ENCODE measurements around the gene COX20.

DNA sequence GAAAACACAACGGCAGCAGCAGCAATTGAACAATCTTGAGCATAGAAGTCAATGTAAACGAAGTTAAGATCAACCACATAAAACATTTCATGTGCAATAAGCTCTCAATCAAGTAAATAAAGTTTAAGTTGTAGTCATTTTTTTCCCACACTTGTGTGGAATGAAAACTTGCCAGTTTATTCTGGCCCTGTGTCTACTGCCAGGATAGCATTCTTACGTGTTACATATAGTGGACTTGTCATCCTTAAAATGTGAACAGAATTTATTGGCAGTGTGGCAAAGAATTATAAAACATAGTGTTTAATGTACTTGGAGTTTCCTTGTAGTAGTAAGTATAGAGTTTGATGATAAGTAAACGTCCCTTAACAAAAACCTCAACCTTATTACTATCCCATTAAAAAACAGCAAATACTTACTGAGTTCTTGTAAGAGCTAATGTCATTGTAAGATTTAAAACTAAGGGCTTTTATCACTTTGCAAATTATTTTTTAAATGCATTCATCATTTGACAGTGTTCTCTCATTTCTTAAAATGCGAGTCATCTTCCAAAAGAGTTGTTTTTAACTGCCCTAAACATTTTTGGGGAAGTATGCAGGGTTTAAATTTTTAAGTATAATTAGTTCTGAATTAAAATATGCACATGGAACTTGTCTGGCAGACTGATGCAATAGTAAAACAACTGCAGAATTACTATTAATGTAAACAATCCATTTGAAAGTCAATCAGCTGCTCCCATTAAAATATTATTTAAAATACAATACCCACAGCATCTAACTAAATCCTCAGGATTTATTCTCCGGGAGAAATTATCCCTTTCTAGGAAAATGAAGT lies 7.9 kb downstream of the COX20 start:
- TF ChIP-seq, protein P1, sequence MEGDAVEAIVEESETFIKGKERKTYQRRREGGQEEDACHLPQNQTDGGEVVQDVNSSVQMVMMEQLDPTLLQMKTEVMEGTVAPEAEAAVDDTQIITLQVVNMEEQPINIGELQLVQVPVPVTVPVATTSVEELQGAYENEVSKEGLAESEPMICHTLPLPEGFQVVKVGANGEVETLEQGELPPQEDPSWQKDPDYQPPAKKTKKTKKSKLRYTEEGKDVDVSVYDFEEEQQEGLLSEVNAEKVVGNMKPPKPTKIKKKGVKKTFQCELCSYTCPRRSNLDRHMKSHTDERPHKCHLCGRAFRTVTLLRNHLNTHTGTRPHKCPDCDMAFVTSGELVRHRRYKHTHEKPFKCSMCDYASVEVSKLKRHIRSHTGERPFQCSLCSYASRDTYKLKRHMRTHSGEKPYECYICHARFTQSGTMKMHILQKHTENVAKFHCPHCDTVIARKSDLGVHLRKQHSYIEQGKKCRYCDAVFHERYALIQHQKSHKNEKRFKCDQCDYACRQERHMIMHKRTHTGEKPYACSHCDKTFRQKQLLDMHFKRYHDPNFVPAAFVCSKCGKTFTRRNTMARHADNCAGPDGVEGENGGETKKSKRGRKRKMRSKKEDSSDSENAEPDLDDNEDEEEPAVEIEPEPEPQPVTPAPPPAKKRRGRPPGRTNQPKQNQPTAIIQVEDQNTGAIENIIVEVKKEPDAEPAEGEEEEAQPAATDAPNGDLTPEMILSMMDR (IDR thresholded peaks at IDR 0.05): no peak
- no peak for TF ChIP-seq RNF2 (IDR thresholded peaks at IDR 0.05; ENCODE audit: borderline replicate concordance, low read depth)
- TF ChIP-seq, protein P2, sequence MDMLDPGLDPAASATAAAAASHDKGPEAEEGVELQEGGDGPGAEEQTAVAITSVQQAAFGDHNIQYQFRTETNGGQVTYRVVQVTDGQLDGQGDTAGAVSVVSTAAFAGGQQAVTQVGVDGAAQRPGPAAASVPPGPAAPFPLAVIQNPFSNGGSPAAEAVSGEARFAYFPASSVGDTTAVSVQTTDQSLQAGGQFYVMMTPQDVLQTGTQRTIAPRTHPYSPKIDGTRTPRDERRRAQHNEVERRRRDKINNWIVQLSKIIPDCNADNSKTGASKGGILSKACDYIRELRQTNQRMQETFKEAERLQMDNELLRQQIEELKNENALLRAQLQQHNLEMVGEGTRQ (IDR thresholded peaks at IDR 0.05): no peak
- TF ChIP-seq SMC3 (IDR thresholded peaks at IDR 0.05): no peak
- TF ChIP-seq POLR2A (IDR thresholded peaks at IDR 0.05; ENCODE audit: low read length): no peak
- no peak for TF ChIP-seq POLR2AphosphoS2 (conservative IDR thresholded peaks at IDR 0.05; ENCODE audit: low read length)
- TF ChIP-seq MYC (IDR thresholded peaks at IDR 0.05; ENCODE audit: borderline replicate concordance, low read length): no peak
- no peak for TF ChIP-seq RAD21 (conservative IDR thresholded peaks at IDR 0.05 in 1 of 2, IDR thresholded peaks at IDR 0.05 in 1 of 2)
- no peak for TF ChIP-seq KDM1A (IDR thresholded peaks at IDR 0.05; ENCODE audit: low read depth)
- TF ChIP-seq CEBPB (IDR thresholded peaks at IDR 0.05): no peak
- TF ChIP-seq, protein P3, sequence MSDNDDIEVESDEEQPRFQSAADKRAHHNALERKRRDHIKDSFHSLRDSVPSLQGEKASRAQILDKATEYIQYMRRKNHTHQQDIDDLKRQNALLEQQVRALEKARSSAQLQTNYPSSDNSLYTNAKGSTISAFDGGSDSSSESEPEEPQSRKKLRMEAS (IDR thresholded peaks at IDR 0.05): no peak
- TF ChIP-seq KDM5A (IDR thresholded peaks at IDR 0.05): no peak

Data from A549 (cell line).